PC-9 (cell line): ENCODE data around the gene ATG2B.

Experiments used
- CTCF ChIP-seq: fragments of 200-600 bp; sonication (generic); conservative IDR thresholded peaks from 2 replicates; pipeline ENCODE4 v1.6.1; 2017; ENCODE audit warnings: mixed run types, antibody characterized with exemption, mild to moderate bottlenecking, moderate library complexity
- EZH2 ChIP-seq: fragments of 200-600 bp; sonication (generic); IDR thresholded peaks from 2 replicates; pipeline ENCODE4 v1.8.0; 2017; ENCODE audit warnings: antibody characterized with exemption, low read depth

DNA sequence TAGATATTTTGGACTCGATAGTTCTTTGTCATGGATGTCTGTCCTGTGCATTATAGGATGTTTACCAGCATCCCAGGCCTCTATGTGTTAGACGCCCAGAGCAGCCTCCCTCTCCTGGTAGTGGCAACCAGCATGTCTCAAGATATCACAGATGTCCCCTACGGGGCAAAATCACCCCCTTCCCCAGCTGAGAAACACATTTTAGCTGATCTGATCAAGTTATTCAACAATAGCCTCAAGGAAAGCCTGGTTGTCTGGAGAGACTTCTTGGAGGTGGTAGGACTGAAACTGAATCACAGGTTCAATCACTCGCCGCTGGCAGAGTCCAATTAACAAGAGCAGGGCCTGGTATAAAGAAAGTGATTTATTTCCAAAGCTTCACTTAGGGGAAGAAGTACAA lies 89.5 kb downstream of the ATG2B start:
- TF ChIP-seq CTCF (no peak), EZH2 (no peak)
